ENCODE results near the gene CGNL1.

CGNL1 gene

GRCh38 chr15:57500979-57501576 lies 124.8 kb downstream of the CGNL1 start:
- no peak for DNase-seq

DNA sequence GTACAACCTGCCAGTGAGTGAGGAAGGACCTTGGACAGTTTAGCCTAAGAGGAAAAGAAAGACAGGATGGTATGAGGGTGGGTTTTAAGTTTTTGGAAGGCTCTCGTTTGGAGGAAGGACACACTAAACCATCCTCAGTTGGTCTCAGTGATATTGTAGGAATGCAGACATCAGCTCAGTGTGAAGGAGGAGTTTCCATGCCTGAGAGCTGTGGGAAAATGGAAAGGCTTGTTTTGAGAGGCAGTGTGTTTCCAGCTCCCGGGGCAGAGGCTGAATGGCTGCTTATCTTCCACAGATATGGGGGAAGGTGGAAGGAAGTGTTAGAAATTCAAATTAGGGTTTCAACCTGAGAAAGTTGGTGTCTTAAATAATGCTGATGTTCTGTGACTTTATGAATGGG lies 125.8 kb downstream of the CGNL1 start:
- no peak for DNase-seq

DNA sequence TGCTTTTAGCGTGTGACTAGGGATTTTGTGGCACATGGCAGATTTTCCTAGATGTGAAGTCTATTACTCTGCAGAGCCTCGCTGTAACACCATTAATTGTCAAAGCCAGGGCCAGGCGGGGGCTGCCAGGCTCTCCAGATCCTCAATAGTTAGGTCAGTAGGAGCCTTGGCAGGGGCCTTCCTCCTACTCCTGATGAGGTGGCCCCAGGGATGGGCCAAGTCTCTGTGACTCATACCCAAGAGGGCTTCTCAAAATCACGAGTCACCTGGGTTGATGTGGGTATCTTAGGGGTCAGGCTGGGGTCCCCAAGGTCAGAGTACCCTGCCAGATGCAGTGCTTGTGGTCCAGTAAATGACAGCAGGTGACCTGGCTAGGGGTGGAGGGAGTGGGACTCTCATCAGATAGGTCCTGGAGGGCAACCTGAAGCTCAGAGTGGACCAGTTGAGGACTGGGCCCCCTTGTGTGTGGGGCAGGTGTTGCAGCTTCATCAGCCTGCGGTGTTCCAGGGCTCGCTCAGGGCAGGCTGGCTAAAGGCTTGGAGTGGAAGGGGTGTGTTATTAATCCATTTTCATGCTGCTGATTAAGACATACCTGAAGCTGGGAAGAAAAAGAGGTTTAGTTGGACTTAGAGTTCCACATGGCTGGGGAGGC lies 126.9 kb downstream of the CGNL1 start:
- no peak for DNase-seq

GRCh38 chr15:57503911-57504598 lies 127.8 kb downstream of the CGNL1 start:
- DNase-seq, result no peak

DNA sequence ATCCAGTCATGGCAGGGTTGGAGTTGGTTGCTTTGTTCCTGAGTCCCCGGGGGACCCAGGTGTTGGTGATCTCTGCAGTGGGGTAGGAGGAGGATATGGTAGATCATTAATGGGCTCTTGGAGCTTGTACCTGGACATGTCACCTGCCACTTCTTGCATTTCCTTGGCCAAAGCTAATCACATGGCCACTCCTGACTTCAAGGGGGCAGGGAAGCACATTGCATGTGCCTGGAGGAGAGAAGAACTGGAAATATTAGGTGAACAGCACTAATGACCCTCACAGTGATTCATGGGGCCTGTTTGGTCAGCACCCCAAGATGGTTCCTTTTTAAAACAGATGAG lies 128.3 kb downstream of the CGNL1 start:
- DNase-seq, result no peak

DNA sequence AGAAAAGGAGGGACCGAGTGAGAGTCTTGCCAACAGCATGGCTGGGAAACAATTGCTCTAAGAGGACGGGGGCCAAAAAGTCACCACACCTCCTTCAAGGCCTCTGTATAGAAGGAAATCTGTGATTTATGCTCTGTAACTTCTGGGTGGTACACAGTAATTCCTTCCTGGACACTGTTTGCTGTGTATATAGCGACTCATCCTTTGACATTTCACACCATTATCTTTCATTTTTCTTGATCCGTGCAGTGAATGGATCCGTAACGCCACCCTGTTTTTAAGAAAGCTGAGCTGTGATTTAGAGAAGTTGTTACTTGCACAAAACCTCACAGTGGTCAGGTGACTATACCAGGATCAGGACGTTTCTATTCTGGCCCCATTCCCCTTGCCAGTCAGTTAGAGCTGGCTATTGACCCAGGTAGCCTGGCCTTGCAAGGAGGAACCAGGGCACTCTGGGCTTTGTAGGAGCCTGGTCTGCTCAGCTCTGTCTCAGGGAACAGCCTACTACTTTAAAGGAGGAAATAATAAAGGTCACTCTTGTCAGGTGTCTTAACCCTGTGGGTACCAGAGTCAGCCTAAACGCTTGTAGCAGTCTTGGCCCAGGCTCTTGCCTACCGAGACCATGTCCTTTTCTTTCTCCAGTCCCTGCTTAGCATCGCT lies 128.9 kb downstream of the CGNL1 start:
- no peak for DNase-seq

DNA sequence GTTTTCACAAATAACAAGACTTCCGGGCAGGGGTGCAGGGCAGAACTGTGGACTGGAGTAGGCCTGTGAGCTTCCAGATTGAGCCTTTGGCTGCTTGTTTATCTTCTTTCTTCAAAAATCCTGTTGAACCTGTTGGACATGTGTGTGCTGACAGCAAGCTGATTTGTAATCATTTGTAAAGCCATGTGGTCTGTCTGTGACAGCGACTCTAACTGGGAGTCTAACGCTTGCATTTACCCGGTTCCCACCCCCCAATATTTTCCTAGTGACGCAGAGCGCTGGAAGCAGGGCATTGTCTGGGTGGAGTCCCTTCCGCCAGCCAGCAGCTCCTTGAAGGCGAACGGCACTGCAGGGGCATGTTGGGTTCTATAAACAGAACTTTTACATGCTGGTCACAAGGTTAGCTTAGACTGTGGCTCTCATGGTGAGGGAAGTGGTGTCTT lies 129.7 kb downstream of the CGNL1 start:
- no peak for DNase-seq

- DNase-seq, result no peak
Measured at GRCh38 chr15:57506422-57506821, 130.1 kb downstream of the CGNL1 start.

DNA sequence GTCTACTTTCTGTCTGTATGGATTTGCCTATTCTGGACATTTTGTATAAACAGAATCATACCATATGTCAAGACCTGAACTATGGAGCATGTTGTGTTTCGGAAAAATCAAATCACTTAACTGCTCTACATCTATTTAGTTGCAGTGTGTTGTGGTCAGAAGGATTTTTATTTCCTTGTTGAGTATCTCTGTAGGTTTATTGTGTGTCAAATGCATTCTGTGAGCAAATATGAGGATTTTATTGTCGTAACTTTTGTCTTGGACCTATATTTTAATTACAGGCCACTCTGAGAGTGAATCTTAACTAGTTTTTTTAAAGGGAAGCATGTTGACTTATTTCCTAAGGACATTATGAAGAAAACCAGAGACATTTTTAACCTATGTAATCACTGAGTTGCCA lies 130.8 kb downstream of the CGNL1 start:
- DNase-seq, result no peak

DNA sequence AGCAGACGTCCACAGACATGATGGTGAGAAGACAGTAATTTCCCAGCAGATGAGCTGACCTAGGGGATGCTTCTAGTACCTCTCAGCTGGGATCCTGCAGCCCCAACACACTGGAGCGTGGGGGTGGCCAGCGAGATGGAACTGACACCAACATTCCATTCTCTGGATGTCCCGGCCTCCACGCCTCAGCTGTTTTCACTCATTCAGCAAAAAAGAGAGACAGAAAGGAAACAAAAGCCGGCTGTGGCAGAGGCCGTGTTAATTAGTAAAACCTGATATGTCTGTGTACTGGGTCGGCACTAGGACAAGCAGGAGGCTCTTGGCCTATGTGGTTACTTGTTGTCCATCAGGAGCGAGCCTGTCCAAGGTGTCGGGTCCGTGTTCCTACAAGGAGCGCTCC lies 132.8 kb downstream of the CGNL1 start:
- no peak for DNase-seq

- DNase-seq, result no peak
Measured at GRCh38 chr15:57509965-57510364, 133.7 kb downstream of the CGNL1 start.

- DNase-seq, result no peak
Measured at GRCh38 chr15:57510647-57511046, 134.3 kb downstream of the CGNL1 start.

GRCh38 chr15:57516327-57517029 lies 140.2 kb downstream of the CGNL1 start:
- DNase-seq, result no peak

- DNase-seq, result no peak
Measured at GRCh38 chr15:57517030-57517671, 140.8 kb downstream of the CGNL1 start.

GRCh38 chr15:57518779-57519405 lies 142.6 kb downstream of the CGNL1 start:
- DNase-seq, result no peak

GRCh38 chr15:57519806-57520205 lies 143.5 kb downstream of the CGNL1 start:
- DNase-seq, result no peak

DNA sequence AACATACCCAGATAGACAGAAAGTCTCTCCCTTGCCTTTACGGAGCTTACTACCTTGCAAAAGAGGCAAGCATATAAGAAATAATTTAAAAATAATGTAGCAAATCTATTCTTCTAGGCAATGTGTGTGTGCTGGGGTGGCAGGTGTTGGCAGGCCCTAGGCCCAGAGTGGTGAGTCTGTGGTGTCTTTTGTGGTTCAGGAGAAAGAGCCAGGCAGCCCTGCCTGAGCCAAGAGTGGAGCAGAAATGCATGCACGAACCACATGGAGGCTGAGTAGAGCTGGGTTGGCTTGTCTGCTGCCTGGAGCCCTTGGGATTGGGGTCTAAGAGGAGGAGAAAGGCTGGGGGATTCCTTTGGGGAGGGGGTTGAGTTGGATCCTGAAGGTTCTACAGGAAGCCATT lies 145.2 kb downstream of the CGNL1 start:
- DNase-seq, result no peak

DNA sequence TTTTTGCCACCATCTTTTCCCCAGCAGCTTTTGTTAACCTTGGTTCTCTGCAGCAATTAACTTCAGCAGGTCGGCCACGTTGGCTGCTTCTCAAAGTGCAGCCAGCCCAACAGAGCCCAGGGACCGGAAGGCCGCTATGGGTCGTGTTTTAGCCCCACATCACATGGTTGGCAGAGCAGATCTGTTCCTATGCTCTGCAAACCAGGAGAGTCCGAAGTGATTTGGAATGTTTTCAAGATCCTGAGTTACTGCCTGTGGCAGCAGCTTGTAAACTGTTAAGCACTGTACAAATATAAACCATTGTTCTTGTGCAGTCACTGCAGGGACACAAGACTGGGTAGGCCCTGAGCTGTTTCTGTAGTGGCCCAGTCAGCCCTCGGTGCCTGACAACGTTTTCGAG lies 145.8 kb downstream of the CGNL1 start:
- DNase-seq, result no peak

DNA sequence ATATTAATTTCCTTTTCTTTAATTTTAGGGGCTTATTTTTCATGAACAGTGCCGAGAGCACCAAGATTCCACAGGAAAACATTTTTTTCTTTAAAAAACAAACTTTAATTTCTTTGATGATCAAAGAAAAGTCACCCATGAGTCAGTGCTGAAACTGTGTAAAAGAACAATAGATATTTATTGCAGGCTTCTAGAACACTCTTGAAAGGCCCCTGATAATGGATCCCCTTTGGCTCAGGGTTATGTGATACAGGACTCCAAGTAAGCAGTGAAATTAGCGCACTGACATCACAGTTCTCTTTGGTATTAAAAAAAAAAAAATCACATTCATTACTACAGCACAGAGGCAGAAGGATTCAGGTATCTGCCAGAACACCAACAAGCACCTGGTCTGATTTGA lies 149.3 kb downstream of the CGNL1 start:
- no peak for DNase-seq

DNA sequence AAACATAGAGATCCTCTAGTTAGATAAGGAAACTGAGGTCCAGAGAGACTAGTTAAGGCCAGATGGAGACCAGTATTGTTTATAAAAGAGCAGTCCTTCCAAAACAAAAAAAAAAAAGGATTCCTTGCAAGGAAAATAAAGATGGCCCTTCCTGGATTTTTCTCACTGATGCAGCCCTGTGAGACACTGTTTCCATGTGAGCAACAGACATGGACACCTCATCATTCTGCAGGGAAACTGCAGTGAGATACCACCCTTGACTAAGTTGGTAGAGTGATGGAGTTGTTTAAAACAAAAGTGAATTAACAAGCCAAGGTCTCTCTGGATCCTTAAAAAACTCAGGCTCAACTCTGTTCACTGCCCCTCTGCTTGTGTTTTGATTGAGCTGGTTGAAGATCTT lies 149.8 kb downstream of the CGNL1 start:
- DNase-seq, result no peak

- no peak for DNase-seq
Measured at GRCh38 chr15:57526615-57527014, 150.3 kb downstream of the CGNL1 start.

DNA sequence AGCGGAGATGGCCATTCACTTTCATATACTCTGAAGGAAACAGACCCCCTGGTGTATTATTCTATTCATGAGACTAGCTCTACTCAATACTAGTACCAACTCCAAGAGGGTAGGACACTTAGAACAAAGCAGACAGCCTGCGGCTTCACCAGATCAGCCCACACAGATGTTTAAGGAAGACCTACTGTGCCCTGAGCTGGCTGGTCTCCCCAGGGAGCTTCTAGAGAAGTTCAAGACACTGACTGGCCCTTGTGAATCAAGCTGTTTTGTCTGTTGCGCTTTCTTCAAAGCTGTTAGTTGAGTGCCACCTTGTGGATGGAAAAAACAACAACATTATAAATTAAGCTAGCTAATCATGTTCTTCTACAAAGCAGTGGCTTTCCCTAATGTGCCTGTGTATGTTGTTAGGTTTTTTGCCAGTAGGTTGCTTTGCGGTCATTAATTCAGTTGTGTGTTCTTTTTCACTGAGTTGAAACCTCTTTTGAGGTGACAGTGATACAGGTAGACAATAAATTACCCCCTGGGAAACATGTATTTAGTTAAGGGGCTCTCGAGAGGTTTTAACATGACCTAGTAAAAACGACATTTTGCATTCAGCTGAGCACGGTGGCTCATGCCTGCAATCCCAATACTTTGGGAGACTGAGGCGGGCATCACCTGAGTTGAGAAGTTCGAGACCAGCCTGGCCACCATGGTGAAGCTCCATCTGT lies 151.2 kb downstream of the CGNL1 start:
- DNase-seq, result no peak
